K562 (cell line): Measurements from ENCODE around the gene SPINK8. TPM values are rescaled to one million over a fixed set of nuclear protein-coding genes. Genes with fewer than 3 reads are reported as not detected.

ENCODE experiments used
- ATAC-seq: fragments of 200-7000 bp; cut with Tn5 transposase; 3 replicates; pipeline ENCODE4 v1.9.1; 2020; ENCODE audit warnings: moderate library complexity
- BruUV-seq: library from RNA; stranded (reverse); fragments of 400-500 nt; replicated peaks from 2 replicates; lab custom pipeline; 2021; lab: Mats Ljungman, UMichigan
- CTCF ChIA-PET: fragments of 300-600 bp; formaldehyde crosslinking; extraction: SDS; loops from one replicate; lab custom pipeline; 2021; ENCODE audit warnings: low intra/inter-chr PET ratio; lab: Yijun Ruan, JAX
- POLR2A ChIA-PET: fragments of 300-600, 350-650 bp; sonication (Branson Sonifier 250); formaldehyde crosslinking; extraction: SDS; loops from one replicate; lab custom pipeline; 2021; ENCODE audit warnings: antibody characterized with exemption, inconsistent platforms; lab: Yijun Ruan, JAX
- DNase-seq, 4 experiments: peaks; one replicate each; pipeline versions ENCODE4 v3.0.0 to v3.0.0-alpha.2; 2011 to 2018; ENCODE audit warnings: low spot score in 3 of 4, mixed read lengths in 3 of 4; ENCODE audit errors: extremely low read depth in 1 of 4
- FAIRE-seq: peaks from 2 replicates; lab custom pipeline; 2011; peaks lifted over from hg19 to GRCh38; lab: Jason Lieb, UNC
- H2AFZ ChIP-seq: 2 replicates; pipeline ENCODE4 v1.6.0; 2011; ENCODE audit warnings: low read depth, low read length, control low read depth, inconsistent platforms
- H3K27ac ChIP-seq: fragments of 200-600 bp; 3 replicates; pipeline ENCODE4 v1.8.0; 2011; ENCODE audit warnings: low read depth, mild to moderate bottlenecking, control low read depth, inconsistent platforms, low read length, moderate library complexity, mixed read lengths; ENCODE audit errors: extremely low read depth
- H3K27me3 ChIP-seq, 2 experiments: fragments of 300-600 bp in 1 of 2; 2 replicates in 1 of 2; 3 replicates in 1 of 2; pipeline versions ENCODE4 v1.6.0 to v1.8.0; 2011; ENCODE audit warnings: inconsistent platforms in 2 of 2, low read length in 2 of 2, mild to moderate bottlenecking in 1 of 2, mixed read lengths in 1 of 2, moderate library complexity in 1 of 2; ENCODE audit not compliant: control insufficient read depth in 2 of 2, insufficient read depth in 2 of 2
- H3K36me3 ChIP-seq: fragments of 300-600 bp; 3 replicates; pipeline ENCODE4 v1.8.0; 2011; ENCODE audit warnings: mild to moderate bottlenecking, low read length, inconsistent platforms; ENCODE audit not compliant: control insufficient read depth, insufficient read depth
- H3K4me1 ChIP-seq, 2 experiments: fragments of 200-600 bp in 1 of 2; replicated peaks in 1 of 2; 2 replicates in 1 of 2; 3 replicates in 1 of 2; pipeline versions ENCODE4 v1.5.1 to v1.8.0; 2011; ENCODE audit warnings: inconsistent platforms in 2 of 2, low read length in 2 of 2, mild to moderate bottlenecking in 1 of 2, mixed read lengths in 1 of 2, moderate library complexity in 1 of 2; ENCODE audit not compliant: control insufficient read depth in 2 of 2, insufficient read depth in 2 of 2
- H3K4me2 ChIP-seq: 2 replicates; pipeline ENCODE4 v1.6.1; 2011; ENCODE audit warnings: low read length, control low read depth, inconsistent platforms, mixed read lengths; ENCODE audit not compliant: insufficient read depth
- H3K4me3 ChIP-seq: fragments of 200-600 bp; sonication (generic), shearing (Covaris generic); 2 replicates; pipeline ENCODE4 v1.5.1; 2016; ENCODE audit warnings: control low read depth, inconsistent platforms
- H3K79me2 ChIP-seq: fragments of 200-600 bp; 3 replicates; pipeline ENCODE4 v1.8.0; 2011; ENCODE audit warnings: low read length, inconsistent platforms; ENCODE audit not compliant: control insufficient read depth, insufficient read depth
- H3K9ac ChIP-seq, 2 experiments: 2 replicates each; pipeline versions ENCODE4 v1.6.0 to v1.6.1; 2011; ENCODE audit warnings: low read depth in 2 of 2, low read length in 2 of 2, control low read depth in 1 of 2, inconsistent platforms in 1 of 2, mild to moderate bottlenecking in 1 of 2, mixed read lengths in 1 of 2; ENCODE audit not compliant: insufficient read depth in 1 of 2
- H3K9me1 ChIP-seq: one replicate; pipeline ENCODE4 v1.6.0; 2011; ENCODE audit warnings: inconsistent platforms, mild to moderate bottlenecking, low read length, moderate library complexity; ENCODE audit not compliant: control insufficient read depth, insufficient read depth
- H3K9me3 ChIP-seq: replicated peaks from 2 replicates; pipeline ENCODE4 v1.5.1; 2011; ENCODE audit warnings: low read depth, low read length, inconsistent platforms; ENCODE audit not compliant: control insufficient read depth, insufficient read depth
- H4K20me1 ChIP-seq: replicated peaks from 2 replicates; pipeline ENCODE4 v1.6.1; 2011; ENCODE audit warnings: low read length, inconsistent platforms, mixed read lengths; ENCODE audit not compliant: control insufficient read depth, insufficient read depth
- CBFA2T3 ChIP-seq: fragments of 450-650 bp; IDR thresholded peaks from 2 replicates; pipeline ENCODE4 v1.6.1; 2017
- CEBPG ChIP-seq, 3 experiments: fragments of 200-800 bp in 1 of 3; sonication (Bioruptor generic) in 1 of 3; sonication (generic) in 1 of 3; formaldehyde crosslinking in 1 of 3; IDR thresholded peaks in 2 of 3; conservative IDR thresholded peaks in 1 of 3; 2 replicates each; pipeline versions ENCODE4 v1.6.1 to v1.8.0; 2016 to 2022; ENCODE audit warnings: missing compliant biosample characterization in 2 of 3, missing genetic modification characterization in 2 of 3, mild to moderate bottlenecking in 1 of 3, missing genetic modification reagents in 1 of 3
- DLX4 ChIP-seq: fragments of 250-450 bp; sonication (Bioruptor Pico); IDR thresholded peaks from 2 replicates; pipeline ENCODE4 v1.6.1; 2021; ENCODE audit warnings: mild to moderate bottlenecking
- EP400 ChIP-seq: fragments of 450-650 bp; IDR thresholded peaks from 2 replicates; pipeline ENCODE4 v1.6.1; 2017; ENCODE audit warnings: antibody characterized with exemption, mild to moderate bottlenecking, moderate library complexity
- FOSL1 ChIP-seq: fragments of 200-800 bp; sonication (Bioruptor generic); conservative IDR thresholded peaks from 2 replicates; pipeline ENCODE4 v1.6.1; 2016; ENCODE audit warnings: missing genetic modification characterization, missing compliant biosample characterization
- KAT7 ChIP-seq: sonication (generic); formaldehyde crosslinking; IDR thresholded peaks from 2 replicates; pipeline ENCODE4 v1.8.0; 2022; ENCODE audit warnings: missing genetic modification reagents, mild to moderate bottlenecking, borderline replicate concordance
- PKNOX1 ChIP-seq: fragments of 450-650 bp; IDR thresholded peaks from 2 replicates; pipeline ENCODE4 v1.6.1; 2016
- POLR2AphosphoS5 ChIP-seq: IDR thresholded peaks from 2 replicates; pipeline ENCODE4 v1.6.1; 2011; ENCODE audit warnings: mild to moderate bottlenecking, low read depth, low read length, moderate library complexity; ENCODE audit not compliant: control insufficient read depth, insufficient read depth
- SETDB1 ChIP-seq: IDR thresholded peaks from one replicate; pipeline ENCODE4 v1.6.1; 2012; ENCODE audit warnings: low read length, control low read depth, inconsistent platforms
- TCFL5 ChIP-seq: fragments of 250-450 bp; sonication (Bioruptor Pico); conservative IDR thresholded peaks from 2 replicates; pipeline ENCODE4 v1.6.1; 2021; ENCODE audit warnings: mild to moderate bottlenecking, moderate library complexity, matching md5 sums
- ZNF589 ChIP-seq: fragments of 200-800 bp; sonication (Bioruptor generic); IDR thresholded peaks from 2 replicates; pipeline ENCODE4 v1.6.1; 2016; ENCODE audit warnings: low read depth, missing genetic modification characterization, missing compliant biosample characterization
- ZNF639 ChIP-seq, 2 experiments: fragments of 200-800 bp in 1 of 2; sonication (Bioruptor generic) in 1 of 2; sonication (generic) in 1 of 2; formaldehyde crosslinking in 1 of 2; IDR thresholded peaks in 1 of 2; conservative IDR thresholded peaks in 1 of 2; 2 replicates each; pipeline versions ENCODE4 v1.5.0 to v1.6.1; 2016 to 2020; ENCODE audit warnings: missing compliant biosample characterization in 1 of 2, missing genetic modification characterization in 1 of 2, missing genetic modification reagents in 1 of 2
- ZNF707 ChIP-seq: fragments of 250-450 bp; sonication (Bioruptor Pico); conservative IDR thresholded peaks from 2 replicates; pipeline ENCODE4 v1.8.0; 2022; ENCODE audit warnings: inconsistent platforms, mild to moderate bottlenecking, moderate library complexity
- ZNF77 ChIP-seq: fragments of 250-450 bp; sonication (Bioruptor Pico); IDR thresholded peaks from 2 replicates; pipeline ENCODE4 v1.5.0; 2020
- WGBS: fragments of 100-300 bp; shearing (Covaris generic); methylation state at CpG from one replicate; pipeline ENCODE4 v1.1.6; 2016; ENCODE audit warnings: low coverage, mixed read lengths; ENCODE audit not compliant: insufficient coverage; ENCODE audit errors: missing lambda C conversion rate; 5-methylcytosine and 5-hydroxymethylcytosine counted together
- in situ Hi-C: fragments of 300-500 bp; cut with MboI; formaldehyde crosslinking; loops from 4 replicates; pipeline ENCODE4 v1.15.0; 2018; ENCODE audit warnings: inconsistent platforms, mixed read lengths
- intact Hi-C: fragments of 100-400 bp; cut with micrococcal nuclease; formaldehyde crosslinking; loops from 2 replicates; pipeline ENCODE4 v1.14.2; 2022
- polyA plus RNA-seq, 8 experiments: library from polyadenylated mRNA; depleted of rRNA in 4 of 8; stranded (reverse) in 5 of 8; unstranded in 3 of 8; fragments of >200 nt; fragmentation: Nextera tagmentation in 2 of 8; fragmentation: Illumina TruSeq in 1 of 8; extraction: Ambion mirVana in 2 of 8; extraction: Trizol in 1 of 8; gene quantifications; 2 replicates each; pipeline versions ENCODE4 v1.2.1 to v1.2.3, GENCODE V29; 2011 to 2014; ENCODE audit warnings: inconsistent platforms in 1 of 8, missing spikeins in 1 of 8
- total RNA-seq, 7 experiments: library from RNA; depleted of rRNA in 6 of 7; stranded (reverse); fragments of >200 nt in 6 of 7; fragmentation: Illumina TruSeq in 2 of 7; extraction: Trizol in 2 of 7; gene quantifications; 2 replicates each; pipeline versions ENCODE4 v1.2.1 to v1.2.3, GENCODE V29; 2011 to 2021; ENCODE audit warnings: low replicate concordance in 1 of 7

SPINK8 gene
- total and polyA plus RNA-seq, 9 of the 15 experiments (the other 6 are each of a cell fraction or from before 2014, with no cell fraction given), result not detected

GRCh38 chr3:48301800-48302166 lies 31.7 kb downstream of the SPINK8 start (continued):
- TF ChIP-seq ZNF639 (CRISPR knock-in tag; conservative IDR thresholded peaks at IDR 0.05 in 1 of 2, IDR thresholded peaks at IDR 0.05 in 1 of 2), result no peak
- TF ChIP-seq, all 486 proteins: peak for 1

- Histone ChIP-seq H3K36me3 (peaks cover 27% of the 10 kb centered on the region), H4K20me1 (no peaks in the 10 kb centered on the region), H3K4me2 (peak within 1 kb of the TSS; percentile 94), H3K4me3 (peak within 1 kb of the TSS; percentile 79), H3K9ac (peak within 1 kb of the TSS; percentile 84 to 97), H2AFZ (peak within 1 kb of the TSS; percentile 87), H3K27ac (peak within 1 kb of the TSS; percentile 94), H3K9me3 (no peaks in the 10 kb centered on the region), H3K4me1 (peaks cover 11 to 15% of the 10 kb centered on the region in 2 experiments; a peak in 3 of 5 replicates), H3K9me1 (no peaks in the 10 kb centered on the region), H3K27me3 (no peaks in the 10 kb centered on the region), H3K79me2 (peaks cover 34% of the 10 kb centered on the region)
- in situ Hi-C loops, result no loop called here
- ChIA-PET POLR2A (no interaction called here), CTCF (no interaction called here)
- DNase-seq, result peak; percentile 89 to 91 (median 90)
- ATAC-seq, result peak; percentile 94
- 0% methylated on average over 41 of the region's 70 CpGs for WGBS
- FAIRE-seq, result peak; percentile 90
- TSS peak; percentile 92 for BruUV-seq
- intact Hi-C loops, result no loop called here
- no peak for TF ChIP-seq ZNF77 (CRISPR knock-in tag)
- 0 out of 2 replicates have a peak, but pooled peaks have one; percentile 17 for TF ChIP-seq CEBPG (CRISPR knock-in tag; IDR thresholded peaks at IDR 0.05)
- no peak for TF ChIP-seq CEBPG (tag; conservative IDR thresholded peaks at IDR 0.05 in 1 of 2, IDR thresholded peaks at IDR 0.05 in 1 of 2)
- TF ChIP-seq CBFA2T3, result no peak
- TF ChIP-seq TCFL5, result no peak
- no peak for TF ChIP-seq PKNOX1
- 0 out of 2 replicates have a peak, but pooled peaks have one; percentile 24 for TF ChIP-seq FOSL1
- TF ChIP-seq KAT7 (CRISPR knock-in tag), result peak; percentile 94; the same call in 1 of the 2 replicates
- TF ChIP-seq EP400, result peak; percentile 88
- peak; percentile 74 for TF ChIP-seq POLR2AphosphoS5
- no peak for TF ChIP-seq ZNF589
- TF ChIP-seq DLX4 (CRISPR knock-in tag), result no peak
- TF ChIP-seq ZNF707 (CRISPR knock-in tag), result no peak
- TF ChIP-seq SETDB1, result no peak
These were observed 32.3 kb downstream of the SPINK8 start, which contains the start of gene NME6 for GRCh38 chr3:48301020-48301799. TSS of gene NME6 (minus strand) at chr3:48301367.
